SIG-M5 (cell line): Measurements from ENCODE around the gene ZNF641.

Experiments used
- DNase-seq: peaks from one replicate; lab custom pipeline; 2025; lab: John Stamatoyannopoulos, UW

ZNF641 gene

DNA sequence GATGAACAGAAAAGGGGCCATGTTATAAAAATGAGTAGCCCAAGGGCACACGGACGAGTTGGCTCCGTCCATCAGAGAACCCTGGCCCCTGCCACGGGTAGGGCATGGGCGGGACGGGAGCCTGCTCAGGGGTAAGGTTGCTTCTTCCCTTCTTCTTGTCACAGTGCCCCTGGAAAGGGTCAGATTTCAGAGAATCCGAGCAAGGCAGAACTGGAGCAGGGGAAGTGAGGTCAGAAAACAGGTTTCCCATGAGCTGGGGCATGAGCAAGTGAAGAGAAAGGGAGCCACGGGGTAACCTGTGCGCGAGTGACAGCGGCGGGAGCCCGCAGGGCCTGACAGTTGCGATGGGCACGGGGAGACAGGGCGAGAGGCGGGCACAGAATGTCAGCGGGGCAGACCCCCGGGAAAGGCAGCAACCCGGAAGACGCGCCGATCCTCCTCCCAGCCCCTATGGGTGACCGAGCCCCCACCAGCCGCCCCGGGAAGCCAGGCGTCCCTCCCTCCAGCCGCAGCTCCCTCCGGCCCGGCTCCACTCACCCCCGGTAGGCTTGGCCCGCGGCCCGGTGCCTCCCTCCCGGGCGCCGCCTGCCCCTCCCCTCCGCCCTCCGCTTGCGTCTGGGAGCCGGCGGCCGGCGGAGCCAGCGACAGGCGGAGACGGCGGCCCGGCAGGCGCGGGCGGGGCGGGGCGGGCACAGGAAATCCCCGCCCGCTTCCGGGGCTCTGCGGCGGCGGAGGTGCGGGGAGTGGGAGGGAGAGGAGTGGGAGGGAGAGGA, at the start of gene ZNF641:
Gene ZNF641, minus strand, starts transcription at position 671 of the 773 bp plus-strand sequence. CDS start 2,829 bp downstream, outside the sequence.
- DNase-seq: no peak

DNA sequence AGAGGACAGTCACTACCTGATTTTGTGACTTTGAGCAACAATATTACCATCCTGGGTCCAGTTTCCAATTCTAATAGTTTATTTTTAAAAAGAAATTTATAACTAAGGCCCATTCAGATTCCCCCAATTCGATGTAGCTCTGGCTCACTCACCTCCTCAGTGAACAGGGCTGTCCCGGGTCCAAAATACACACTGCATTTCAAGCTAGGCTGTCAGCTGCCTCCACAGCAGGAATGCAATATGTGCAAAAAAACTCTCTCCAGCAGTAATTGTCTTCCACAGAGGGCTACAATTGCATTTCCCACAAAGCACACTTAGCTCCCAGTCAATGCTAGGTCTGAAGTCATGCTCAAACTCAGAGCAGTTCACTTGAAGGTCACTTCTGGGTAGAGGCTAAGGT, 39.3 kb upstream of the ZNF641 start:
- DNase-seq: no peak

DNA sequence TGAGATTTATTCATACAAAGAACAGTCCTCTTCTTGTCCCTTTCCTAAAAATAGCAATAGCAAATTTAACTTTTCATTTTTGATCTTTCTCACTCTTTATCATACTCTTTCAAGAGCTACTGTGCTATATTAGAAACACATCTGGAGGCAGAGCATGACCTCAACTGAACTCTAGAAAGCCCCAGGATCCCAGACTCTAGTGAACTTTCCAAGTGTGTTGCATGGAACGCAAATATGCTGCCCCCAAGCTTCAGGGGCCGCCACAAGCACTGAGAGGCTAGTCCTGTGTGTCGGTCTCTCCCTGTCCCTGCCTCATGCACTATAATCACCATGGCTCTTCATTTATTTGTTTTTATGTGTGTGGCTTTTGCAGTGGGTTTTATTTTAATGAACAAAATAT, 38.7 kb upstream of the ZNF641 start:
- DNase-seq: no peak

DNA sequence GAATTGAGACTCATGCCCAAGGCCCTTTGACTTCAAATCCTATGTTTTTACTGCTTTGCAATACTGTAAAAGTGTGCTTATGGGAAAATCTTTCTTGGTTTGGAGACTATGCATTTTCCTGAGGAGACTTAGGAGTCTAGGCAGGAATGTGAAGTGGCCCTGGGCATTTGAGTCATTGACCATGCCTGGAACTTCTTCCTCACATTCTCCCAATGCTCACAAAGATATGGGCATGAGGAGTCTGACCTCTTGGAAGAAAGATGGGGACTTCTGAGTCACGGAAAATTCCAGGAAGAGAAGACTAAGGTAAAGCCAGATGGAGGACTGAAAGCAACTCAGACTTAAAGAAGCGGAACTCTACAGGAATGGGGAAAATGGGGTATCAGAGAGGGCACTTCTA, 38.2 kb upstream of the ZNF641 start:
- no peak for DNase-seq

DNA sequence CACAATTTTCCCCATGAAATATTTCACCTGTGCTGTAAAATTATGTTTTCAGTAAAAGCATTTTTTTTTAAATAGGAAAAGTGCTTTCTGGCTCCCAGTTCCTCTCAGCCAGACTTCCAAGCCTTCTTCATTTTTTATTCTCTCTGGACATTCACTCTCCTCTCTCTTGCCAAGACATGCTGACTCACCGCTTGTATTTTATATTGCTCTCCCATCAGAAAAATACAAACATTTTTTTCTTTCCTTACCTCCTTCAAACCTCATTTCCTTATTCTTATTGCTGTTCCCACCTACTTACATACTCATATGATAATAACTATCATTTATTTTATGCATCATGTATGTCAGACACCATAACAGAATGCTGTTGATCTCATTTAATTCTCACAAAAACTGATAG, 37.7 kb upstream of the ZNF641 start:
- no peak for DNase-seq

DNA sequence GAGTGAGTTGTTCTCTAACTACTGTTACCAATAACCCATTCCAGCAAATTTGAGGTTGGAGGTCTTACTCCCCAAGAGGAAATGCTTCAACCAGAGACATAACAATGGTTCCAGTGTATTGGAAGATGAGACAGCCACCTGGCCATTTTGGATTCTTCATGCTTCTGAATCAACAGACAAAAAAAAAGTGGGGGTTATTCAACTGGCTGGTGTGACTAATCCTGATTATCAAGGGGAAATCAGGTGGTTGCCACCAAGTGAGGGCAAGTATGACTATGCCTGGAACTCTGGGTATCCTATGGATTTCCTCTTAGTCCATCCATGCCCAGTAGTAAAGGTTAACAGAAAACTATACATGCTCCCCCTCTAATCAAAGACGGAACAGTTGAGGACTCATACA, 29.9 kb upstream of the ZNF641 start:
- DNase-seq: no peak

DNA sequence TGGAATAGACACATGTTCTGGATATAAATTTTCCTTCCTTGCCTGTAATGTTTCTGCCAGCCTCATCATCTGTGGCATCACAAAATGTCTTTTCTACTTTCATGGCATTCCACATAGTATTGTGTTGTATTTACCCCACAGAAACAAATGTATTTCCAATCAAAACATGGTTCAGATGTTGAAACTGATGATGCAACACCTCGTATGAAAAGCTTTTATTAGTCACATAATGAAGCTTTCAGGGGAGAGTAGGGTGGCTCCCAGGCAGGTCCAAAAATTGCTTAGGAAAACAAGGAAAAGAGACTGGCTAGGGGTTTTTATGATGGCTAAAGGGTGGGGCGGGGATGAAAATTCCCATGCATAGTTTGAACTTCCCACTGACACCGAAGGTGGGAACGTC, 29.1 kb upstream of the ZNF641 start:
- DNase-seq: no peak

DNA sequence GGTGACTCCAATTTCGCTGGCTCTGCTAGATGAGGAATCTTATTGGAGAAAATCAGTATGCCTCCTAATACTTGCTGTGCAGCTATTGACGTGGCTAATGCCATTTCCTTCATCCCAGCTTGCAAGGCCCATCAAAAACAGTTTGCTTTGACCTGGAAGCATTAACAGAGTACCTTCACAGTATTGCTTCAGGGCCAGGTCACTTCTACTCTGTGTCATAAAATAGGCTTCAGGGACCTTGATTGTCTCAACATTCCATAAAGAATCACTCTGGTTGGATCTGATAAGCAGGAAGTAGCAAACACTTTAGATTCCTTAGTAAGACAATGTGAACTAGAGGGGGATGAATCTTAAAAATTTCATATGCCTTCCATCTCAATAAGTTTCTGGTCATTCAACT, 26.9 kb upstream of the ZNF641 start:
- no peak for DNase-seq

DNA sequence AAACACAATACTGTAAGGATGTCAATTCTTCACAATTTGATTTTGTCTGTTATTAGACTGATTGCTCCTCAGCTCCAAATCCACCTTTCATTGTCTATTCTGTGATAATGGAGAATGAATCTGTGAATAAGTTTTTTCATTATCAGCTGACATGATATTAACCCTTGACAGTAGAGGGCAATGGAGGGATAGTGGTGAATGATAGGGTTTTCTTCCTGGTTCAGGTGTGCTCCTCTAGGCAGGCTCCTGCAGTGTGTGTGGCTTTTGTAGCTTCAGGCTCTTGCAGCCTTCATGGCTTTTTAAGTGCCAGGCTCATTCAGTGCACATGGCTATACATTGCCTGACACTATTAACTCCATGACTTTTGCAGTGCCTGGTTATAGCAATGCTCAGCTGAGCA, 23.4 kb upstream of the ZNF641 start:
- DNase-seq: no peak

DNA sequence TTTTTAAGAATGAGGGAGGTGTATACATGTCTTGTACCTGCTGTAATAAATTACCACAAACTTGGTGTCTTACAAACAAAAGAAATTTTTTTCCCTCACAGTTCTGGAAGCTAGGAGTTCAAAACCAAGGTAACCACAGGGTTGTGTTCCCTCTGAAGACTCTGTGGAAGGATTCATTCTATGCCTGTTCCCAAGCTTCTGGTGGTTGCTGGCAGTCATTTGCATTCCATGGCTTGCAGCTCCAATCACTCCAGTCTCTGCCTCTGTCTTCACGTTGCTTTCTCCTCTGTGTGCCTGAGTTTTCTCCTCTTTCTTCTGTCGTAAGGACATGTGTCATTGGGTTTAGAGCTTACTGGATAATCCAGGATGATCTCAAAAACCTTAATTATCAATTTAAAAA, 15.4 kb upstream of the ZNF641 start:
- no peak for DNase-seq

DNA sequence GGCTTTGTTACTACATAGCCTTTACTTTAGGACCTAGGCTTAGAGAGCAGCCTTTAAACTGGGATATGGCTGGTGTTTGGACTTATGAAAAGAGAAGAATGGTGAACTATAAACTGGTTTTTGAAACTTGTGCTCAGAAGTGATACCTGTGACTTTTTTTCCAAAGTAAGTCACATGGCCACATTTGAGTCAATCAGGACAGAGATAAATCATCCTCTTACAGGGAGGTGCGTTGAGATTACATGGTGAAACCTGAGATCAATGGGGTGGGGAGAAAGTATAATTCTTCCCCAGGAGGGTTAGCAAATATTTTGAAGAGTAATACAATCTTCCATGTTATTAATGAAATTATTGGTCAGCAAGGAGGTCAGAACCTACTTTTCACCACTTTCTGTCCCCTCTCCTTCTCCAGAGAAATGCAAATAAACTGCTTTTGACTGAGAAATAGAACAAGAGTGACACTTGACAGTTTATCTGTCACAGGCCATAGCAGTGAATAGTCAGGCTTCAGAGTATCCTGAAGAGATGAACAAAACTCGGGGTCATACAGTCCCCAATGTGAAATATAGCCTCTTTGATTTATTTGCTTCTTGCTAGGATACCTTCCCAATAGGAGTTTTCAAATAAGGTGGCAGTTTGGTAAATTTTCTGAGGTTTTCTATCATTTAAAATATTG, 11.1 kb upstream of the ZNF641 start:
- no peak for DNase-seq

DNA sequence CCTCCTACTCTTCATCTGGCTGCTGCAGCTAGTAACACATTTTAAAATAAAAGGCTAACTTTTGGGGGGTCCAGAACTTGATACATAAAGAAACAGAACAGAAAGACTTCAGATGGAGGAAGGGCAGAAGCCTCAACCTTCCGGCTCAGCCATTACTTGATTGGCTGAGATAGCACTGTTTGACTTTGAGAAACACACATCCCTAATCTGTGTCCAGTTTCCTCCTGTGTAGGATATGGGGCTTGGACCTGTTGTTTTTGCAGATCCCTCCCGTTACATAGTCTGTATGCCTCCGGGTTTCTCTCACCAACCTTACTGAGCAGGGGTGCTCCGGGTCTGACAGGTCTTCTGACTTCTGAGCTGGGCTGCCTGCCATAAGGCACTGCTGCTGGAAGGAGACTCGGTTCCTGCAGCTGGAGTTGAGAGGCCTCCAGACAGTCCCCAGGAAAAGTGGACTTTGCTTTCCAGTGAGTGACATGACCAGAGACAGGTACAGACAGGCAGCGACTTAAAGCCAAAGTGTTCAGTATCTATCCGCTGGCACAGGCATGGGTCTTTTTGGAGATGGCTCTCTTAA, 8.3 kb upstream of the ZNF641 start:
- DNase-seq: no peak

DNA sequence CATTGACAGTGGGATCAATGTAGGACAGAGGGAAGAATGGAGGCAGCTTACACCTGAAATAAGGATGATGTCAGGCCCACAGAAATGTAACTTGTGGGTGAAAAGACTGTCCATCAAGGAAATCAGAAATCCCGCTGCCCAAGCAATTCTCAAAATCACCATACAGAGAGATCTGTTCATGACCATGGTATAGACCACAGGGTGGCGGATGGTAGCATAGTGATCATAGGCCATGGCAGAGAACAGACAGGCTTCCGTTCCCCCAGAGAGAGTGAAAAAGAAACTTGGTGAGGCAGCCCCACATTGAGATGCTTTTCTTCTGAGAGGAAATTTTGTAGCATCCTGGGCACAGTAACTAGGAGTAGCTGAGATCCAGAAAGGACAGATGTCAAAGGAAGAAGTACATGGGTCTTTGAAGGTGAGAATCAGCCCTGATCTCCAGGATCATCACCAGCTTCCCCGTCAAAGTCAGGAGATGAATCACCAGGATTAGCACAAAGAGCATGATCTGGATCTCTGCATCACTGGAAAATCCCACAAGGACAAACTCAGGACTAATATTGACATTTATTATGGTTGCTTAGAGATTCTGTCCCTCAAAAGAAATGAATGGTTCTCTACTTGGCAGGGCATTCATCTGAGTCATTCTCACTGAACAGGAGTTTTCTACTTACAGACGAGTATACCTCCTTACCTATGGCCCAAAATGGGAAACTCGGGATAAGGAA, 5.5 kb upstream of the ZNF641 start:
- no peak for DNase-seq

DNA sequence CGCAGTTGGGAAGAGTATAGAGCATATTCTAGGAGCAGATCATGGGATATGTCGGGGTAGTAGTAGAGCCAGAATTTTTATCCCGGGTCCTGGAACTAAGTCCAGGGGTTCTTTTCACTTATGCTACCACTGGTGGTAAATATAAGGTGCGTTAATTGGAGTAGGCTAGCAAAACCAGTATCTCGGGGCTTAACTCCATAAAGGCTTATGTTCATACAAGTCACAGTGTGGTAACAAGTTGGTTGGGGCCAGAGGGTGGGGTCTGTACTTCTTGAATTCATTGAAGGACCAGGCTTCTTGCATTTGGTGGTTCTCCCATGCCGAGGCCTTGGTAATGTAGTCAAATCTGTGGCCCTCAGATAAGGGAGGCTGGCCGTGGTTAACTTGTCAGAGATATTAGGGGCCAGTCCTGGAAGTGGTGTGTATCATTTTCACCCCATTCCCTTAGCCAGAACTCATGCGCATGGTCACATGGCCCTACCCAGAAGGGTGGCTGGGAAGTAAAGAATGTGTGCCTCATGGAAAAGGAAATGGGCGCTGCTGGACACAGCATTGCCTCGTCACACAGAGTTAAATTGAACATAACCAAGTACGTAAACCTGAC, 1.5 kb upstream of the ZNF641 start:
- DNase-seq: no peak

DNA sequence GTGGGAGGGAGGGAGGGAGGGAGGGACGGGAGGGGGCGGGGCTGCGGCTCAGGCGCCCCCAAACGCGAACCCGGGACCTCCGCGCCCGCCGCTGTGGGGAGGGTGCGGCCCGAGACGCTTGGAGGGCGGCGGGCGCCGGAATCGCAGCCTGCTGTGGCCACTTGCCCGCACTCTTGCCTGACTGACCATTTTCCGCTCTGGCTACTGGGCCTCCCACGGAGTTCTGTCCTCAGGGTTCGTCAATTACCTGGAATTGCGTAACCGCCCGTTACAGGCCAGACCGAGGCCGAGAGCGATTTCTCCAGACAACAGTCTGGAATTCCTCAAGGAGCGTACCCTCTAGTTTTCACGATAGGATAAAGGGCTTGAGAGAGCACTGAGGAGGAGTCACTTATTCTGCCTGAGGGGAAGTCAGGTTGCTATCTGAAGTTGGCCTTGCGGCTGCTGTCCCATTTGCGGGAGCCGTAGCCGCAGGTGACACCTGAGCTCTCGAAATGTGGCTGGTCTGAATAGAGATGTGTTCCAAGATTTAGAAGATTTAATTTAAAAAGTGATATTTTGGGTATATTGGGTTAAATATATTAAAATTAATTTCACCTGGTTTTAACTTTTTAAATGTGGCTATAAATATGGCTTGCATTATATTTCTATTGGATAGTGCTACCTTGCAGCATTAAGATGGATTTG, 446 bp upstream of the ZNF641 start:
- DNase-seq: no peak

DNA sequence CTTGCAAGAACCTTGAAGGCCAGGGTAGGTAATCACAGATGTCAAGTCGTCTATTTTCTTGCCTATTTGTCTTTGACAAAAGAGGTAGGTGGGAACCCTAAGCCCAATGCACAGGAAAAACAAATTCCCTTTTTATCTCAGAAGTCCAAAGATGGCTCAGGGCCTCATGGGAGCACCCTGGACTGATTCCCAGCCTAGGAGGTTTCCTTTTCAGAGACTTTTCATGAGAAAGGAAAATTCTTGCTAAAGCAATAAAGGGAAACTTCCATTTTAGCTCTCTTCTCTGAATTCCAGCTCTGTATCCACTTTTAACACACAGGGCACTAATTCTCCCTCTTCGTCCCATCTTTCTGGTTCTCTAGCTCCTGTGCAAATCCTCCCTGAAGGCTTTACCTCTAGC, 1.2 kb downstream of the ZNF641 start:
- DNase-seq: no peak

DNA sequence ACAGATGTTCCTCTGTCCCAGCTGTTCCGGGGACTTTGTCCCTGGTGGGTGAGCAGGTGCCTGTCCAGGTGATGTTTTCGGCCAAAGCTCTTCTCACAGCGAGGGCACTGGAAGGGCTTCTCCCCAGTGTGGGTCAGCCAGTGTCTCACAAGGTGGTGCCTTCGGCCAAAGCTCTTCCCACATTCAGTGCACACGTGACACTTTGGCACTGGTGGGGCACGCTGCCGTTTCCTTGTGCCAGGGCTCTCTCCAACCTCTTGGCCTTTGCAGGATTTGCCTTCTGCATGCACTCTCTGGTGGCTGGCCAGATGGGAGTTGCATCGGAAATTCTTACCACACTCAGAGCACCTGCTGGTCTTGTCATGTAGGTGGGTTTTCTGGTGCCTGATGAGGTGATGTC, 7.7 kb downstream of the ZNF641 start:
- no peak for DNase-seq

DNA sequence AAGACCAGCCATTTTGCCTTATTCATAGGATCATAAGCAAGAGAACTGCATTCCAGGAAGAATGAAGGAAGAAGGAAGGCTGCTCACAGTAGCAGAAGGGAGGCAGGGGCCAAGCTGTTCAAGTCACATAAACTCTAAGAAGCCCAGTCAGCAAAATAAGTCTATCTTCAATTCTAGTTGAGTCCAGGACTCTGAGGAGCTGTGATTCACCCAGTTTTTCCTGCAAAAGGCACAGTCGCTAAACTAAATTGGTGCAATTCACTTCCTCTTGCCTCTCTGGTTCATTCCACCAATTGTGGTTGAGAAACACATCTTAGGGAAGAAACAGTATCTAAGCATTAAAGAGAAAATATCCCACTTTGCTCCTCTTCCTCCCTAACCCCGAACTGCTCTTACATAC, 9.8 kb downstream of the ZNF641 start:
- DNase-seq: no peak

DNA sequence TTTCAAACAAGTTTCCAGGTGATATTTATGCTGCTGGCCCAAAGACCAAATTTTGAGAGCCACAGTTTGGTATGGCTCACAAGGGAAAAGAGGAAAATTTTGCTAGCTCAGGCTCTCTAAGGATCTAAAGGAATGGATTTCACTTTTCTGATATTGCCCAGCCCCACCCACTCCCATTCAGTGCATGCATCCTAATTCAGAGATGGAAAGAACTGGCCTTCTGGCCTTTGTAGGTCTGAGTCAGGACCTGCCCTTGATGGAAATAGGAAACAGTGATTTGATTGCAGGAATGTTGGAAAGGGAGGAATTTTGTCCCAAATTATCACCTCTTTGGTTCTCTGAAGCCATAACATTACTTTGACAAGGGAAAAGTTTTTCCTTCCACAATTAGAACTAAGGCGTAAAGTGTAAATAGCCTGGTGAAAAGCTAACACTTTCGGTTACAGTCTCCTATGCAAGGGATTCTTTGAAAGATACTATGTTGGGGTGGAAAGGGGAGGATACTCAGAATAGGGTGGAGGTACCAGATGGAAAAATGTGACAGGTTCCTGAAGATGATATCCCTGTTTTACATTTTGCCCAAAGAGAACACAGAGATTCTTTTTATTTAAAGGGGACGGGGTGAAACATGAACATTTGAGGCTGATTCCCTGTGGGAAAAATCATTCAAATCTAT, 11.1 kb downstream of the ZNF641 start:
- no peak for DNase-seq

DNA sequence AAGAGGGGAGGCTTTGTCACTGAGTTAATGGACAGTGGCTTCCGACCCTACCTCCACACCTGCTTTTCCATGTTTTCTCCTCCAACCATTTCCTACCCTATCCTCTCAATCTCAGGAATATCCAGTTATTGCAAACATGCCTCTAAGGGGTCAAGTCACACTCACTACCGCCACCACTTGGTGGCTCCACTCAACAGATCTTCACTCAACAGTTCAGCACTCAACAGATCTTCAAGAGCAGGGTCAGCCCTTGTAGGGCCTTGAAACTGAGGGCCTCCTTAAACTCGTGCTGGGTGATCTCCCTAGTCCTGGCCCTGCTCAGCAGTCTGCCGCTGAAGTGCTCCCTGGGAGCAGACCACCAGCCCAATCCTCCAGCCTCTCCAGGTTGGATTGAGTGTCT, 14.2 kb downstream of the ZNF641 start:
- no peak for DNase-seq

DNA sequence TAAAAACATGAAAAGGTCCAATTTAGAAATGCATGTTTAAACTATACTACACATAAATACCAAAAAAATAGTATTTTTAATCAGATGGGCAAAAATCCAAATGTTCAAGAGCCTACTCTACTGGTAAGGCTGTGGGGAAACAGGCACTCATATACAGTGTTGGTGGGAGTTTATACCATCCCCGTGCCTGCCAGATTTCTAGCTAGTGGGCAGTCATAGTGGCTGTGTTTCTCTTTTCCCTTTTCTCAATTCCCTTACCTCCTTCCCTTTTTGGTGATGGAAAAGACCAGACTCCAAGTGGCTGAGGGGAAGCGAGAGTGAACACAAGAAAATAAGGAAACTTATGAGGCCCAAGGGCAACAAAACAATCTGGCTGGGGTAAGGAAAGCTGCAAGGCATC, 14.7 kb downstream of the ZNF641 start:
- no peak for DNase-seq
